ENCODE measurements around the gene IL10.
"Not testable (repeated sequence)": the region's sequence is repeated elsewhere in the genome, so short reads cannot be mapped to it uniquely, and the experiment has no call there.

IL10 gene

GRCh38 chr1:206768472-206769303 is 3.6 kb downstream of the IL10 start:
- DNase-seq (ENCODE audit: low read depth in 2 of 2, low spot score in 1 of 2), result no peak

DNA sequence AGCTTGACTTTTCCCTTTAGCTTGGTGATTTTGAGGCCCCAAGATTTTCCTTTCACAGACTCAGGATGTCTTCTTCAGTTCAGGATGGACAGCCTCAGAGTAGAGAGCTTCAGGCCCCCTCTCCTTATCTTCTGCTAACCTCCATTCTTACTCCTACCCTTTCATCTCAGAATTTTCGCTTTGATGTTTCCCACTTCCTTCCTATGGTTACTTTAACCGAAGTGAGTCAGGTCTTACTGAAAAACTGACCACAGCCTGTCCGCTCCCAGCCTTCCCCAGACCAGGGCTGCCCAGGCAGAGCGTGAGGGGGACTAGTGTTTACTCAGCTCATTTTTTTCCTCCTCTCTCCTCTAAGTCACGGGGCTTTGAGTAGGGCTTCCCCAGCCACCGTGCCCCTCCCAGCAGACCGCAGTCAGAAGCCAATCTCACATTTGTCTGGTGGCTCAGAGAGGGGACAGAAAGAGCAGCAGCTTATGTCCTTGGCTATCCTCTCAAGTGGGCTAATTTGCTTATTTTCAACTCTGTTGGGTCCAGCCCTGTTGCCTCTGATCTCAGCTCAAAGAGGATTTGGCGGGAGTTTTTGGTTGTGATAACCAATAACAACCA is 5.9 kb downstream of the IL10 start:
- peak; percentile 32 to 49 for DNase-seq (ENCODE audit: low read depth in 2 of 2, low spot score in 1 of 2)

GRCh38 chr1:206765771-206766170 is 6.5 kb downstream of the IL10 start:
- DNase-seq (ENCODE audit: low read depth in 2 of 2, low spot score in 1 of 2), result not testable (repeated sequence)

DNA sequence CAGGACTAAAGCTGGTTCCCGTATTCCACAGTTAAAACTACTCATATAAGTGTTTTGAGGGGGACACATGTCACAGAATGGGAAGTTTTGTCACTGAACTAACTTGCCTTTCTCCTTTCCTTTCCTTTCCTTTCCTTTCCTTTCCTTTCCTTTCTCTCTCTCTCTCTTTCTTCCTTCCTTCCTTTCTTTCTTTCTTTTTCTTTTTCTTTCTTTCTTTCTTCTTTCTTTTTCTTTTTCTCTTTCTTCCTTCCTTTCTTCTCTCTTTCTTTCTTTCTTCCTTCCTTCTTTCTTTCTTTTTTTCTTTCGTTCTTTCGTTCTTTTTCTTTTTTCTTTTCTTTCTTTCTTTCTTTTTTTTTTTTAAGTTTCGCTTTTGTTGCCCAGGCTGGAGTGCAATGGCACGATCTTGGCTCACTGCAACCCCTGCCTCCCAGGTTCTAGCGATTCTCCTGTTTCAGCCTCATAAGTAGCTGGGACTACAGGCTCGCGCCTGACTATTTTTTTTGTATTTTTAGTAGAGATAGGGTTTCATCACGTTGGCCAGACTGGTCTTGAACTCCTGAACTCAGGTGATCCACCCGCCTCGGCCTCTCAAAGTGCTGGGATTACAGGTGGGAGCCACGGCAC is 9.4 kb downstream of the IL10 start:
- DNase-seq (ENCODE audit: low read depth in 2 of 2, low spot score in 1 of 2), result not testable (repeated sequence)

GRCh38 chr1:206761159-206761768 is 11.0 kb downstream of the IL10 start:
- no peak for DNase-seq (ENCODE audit: low read depth in 2 of 2, low spot score in 1 of 2)

- no peak for DNase-seq (ENCODE audit: low read depth in 2 of 2, low spot score in 1 of 2)
These were observed 11.7 kb downstream of the IL10 start for GRCh38 chr1:206760590-206760989.

DNA sequence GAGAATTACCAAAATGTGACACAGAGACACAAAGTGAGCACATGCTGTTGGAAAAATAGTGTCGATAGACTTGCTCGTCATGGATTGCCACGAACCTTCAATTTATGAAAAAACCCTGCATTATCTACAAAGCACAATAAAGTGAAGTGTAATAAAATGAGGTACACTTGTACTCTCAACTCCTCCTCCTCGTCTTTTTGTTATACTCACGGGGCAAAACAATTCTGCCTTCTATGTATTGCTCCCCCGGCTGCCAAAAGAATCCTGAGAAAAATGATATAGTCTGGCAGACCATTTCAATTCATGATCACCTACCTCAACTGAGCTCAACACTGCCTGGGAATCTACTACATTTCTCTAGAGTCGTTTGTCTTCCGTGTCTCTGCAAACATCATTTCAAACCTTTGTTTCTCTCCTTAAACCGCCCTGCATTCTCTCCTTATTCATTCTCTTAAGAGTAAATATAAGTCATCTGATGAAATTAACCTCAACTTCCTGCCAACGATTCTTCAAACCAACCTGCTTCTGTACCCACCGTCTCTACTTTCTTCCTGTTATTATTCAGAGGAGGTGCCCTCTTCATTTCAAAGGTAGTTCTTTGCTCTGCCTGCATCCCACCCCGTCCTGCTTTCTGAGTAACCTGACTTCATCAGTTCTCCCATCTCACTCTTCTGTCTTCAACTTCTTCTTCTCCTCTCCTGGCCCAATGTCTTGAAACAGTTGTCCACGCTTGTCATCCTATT is 14.6 kb downstream of the IL10 start:
- no peak for DNase-seq (ENCODE audit: low read depth in 2 of 2, low spot score in 1 of 2)

GRCh38 chr1:206754011-206754410 is 18.3 kb downstream of the IL10 start:
- DNase-seq (ENCODE audit: low read depth in 2 of 2, low spot score in 1 of 2), result no peak

DNA sequence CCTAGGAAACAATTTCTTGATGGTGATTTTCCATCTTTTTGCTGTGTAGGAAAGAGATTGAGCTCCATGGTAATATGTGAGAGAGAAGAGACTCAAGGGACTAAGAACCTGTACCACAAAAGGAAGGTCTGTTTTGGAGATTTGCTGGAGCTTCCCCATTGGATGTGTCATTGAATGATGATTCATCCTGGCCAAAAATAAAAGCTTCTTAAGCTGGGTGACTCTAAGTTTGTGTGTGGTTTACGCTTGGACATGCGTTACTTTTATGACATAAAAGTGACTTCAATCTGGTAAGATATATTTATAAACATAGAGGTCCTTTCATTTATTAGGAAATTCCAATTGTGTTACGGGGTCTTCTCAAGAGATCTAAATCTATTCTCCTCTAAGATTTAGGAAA is 19.2 kb downstream of the IL10 start:
- DNase-seq (ENCODE audit: low read depth in 2 of 2, low spot score in 1 of 2), result no peak

DNA sequence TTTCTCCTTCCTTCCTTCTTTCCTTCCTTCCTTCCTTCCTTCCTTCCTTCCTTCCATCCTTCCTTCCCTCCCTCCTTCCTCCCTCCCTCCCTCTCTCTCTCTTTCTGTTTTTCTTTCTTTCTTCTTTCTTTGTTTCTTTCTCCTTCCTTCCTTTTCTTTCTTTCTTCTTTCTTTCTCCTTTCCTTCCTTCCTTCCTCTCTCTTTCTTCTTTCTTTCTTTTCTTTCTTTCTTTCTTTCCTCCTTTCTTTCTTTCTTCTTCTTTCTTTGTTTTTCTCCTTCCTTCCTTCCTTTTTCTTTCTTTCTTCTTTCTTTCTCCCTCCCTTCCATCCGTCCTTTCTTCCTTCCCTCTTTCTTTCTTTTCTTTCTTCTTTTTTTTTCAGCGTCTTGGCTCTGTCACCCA is 19.8 kb downstream of the IL10 start:
- no peak for DNase-seq (ENCODE audit: low read depth in 2 of 2, low spot score in 1 of 2)

GRCh38 chr1:206751891-206752290 is 20.4 kb downstream of the IL10 start:
- no peak for DNase-seq (ENCODE audit: low read depth in 2 of 2, low spot score in 1 of 2)

DNA sequence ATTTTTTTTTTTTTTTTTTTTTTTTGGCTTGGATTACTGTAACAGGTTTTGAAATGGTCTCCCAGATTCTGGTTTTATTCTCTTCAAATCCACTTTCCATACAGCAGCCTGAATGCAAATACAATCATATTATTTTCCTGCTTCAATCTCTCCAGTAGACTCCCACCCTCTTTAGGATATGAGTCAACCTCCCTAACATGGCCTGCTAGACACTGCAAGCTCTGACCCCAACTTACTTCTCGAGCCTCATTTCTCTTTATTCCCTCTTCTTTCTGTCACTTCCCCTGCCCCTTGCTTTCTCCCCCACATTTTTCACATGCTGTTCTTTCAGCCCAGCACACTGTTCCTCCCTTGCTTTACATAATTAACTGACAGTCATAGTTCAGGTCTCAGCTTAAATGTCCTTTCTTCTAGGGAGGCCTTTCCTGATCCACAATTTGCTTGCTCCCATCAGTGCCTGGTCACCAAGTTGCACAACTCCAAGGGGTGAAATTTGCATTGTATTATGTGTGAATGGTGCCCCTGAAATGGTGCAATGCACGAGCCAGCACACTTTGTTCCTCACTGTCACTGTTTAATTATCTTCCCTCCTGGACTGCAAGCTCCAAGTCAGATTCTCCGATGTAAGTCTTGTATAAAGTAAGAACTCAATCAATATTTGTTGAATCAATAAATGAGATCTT is 23.8 kb downstream of the IL10 start:
- no peak for DNase-seq (ENCODE audit: low read depth in 2 of 2, low spot score in 1 of 2)

DNA sequence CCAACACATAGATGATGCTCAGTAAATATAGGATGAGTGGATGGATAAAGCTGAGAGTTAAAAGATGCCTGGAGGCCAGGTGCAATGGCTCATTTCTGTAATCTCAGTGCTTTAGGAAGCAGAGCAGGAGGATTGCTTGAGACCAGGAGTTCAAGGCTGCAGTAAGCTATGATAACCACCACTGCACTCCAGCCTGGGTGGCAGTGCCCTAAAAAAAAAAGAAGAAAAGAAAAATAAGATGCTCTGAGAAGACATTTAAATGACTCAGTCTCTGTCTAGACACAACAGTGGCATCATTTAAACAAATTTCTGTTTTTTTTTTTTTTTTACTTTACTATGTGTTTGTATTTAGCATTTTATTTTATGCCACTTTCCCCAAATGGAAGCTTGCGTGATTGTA is 27.0 kb downstream of the IL10 start:
- no peak for DNase-seq (ENCODE audit: low read depth in 2 of 2, low spot score in 1 of 2)

- DNase-seq (ENCODE audit: low read depth in 2 of 2, low spot score in 1 of 2), result no peak
These were observed 27.6 kb downstream of the IL10 start for GRCh38 chr1:206744683-206745082.

DNA sequence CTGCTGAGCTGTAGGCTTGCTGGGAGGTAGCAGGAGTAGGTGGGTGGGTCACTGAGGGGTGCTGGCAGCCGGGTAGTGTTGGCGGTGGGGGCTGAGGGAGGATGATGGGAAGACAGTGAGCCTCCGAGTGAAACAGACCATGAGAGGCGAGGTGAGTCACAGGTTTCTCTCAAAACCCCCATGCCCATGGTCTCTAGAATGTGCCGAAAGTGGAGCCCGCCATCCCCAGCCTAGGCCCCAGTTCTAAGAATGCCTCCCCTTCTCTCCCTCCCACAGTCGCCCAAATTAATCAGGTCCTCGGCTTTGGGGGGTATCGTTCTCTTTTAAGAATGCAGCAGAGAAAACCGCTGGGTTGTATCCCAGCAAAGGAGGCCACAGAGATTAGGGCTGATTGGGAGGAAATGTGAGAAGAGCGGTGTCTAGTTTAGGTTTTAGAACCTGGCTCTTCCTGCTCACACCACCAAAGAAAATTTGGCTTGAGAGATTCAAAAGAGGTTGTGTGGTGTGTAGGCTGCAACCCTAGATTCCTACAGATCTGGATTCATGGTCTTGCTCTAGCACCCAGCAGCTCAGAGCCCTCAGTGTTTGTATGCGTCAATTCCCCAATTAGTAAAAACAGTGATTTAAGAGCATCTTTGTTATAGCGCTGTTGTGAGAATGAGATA is 29.4 kb downstream of the IL10 start:
- no peak for DNase-seq (ENCODE audit: low read depth in 2 of 2, low spot score in 1 of 2)

- no peak for DNase-seq (ENCODE audit: low read depth in 2 of 2, low spot score in 1 of 2)
These were observed 31.1 kb downstream of the IL10 start for GRCh38 chr1:206741142-206741701.

GRCh38 chr1:206739411-206740076 is 32.8 kb downstream of the IL10 start:
- DNase-seq (ENCODE audit: low read depth in 2 of 2, low spot score in 1 of 2), result no peak

DNA sequence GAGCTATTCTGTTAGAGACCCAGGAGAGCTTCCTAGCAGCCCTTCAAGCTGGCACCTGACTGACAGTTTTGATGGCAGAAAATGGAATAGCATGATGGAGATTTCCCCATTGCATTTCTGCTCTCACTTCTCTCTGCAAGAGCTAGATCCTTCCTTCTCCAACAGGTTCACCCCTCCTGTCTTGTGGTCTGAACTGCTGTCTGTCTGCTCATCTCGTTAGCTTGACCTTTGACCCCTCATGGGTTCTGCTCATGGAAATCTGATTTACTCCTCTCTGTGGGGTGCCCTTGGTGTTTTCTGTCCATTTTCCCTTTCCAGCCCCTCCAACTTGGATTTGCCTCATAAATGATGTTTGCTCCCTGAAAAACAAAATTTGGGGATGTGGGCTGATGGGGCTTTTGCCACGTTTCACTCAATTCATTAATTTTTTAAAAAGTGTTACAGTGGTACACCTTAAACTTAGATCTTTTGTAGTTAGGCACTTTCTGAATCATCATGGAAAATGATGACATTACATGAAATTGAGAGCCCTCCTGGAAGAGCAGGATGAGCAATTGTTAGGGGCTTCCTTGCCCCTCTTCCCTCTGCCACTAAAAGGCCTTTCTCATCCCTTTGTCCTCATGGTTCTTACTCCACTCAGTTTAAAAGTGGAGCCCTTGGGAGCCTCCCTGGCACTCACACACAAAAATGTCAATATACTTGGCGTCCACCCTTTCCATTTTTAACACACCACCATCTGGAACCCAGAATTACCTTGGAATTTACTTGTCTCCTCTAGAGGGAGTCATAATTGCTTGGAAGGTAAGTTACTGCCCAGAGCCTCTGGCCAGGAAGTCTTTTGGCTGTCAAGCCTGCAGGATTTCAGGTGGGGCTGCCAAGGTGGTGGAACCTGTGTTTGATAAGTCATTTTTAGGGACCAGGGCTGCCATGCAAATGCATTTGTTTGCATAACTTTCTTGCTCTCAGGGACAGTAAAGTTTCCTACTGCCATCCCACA is 33.6 kb downstream of the IL10 start:
- no peak for DNase-seq (ENCODE audit: low read depth in 2 of 2, low spot score in 1 of 2)
